GM12801 (cell line): ENCODE data around the gene PPHLN1.

ENCODE experiments used
- TF ChIP-seq, protein P1 (sequence below): IDR thresholded peaks from one replicate; pipeline ENCODE4 v1.5.1; 2011; ENCODE audit warnings: control low read depth; ENCODE audit not compliant: insufficient read length; ENCODE audit errors: extremely low read depth

PPHLN1 gene

DNA sequence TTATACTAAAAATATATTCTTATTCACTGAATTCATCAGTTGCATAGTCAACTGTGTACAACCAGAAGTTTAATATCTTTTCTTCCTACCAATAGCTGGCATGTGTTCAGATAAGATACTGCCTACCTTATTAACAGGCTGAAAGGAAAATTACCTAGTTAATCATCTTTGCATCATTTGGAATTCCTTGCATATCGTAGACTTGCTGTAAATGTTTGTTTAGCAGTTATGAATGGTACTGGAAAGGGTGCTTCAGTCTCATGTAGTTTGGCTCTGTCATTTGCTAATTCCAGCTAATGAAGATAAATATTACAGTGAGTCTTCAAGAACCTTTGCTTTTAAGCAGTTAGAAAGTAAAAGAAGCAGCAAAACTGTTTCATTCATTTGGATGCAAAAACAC lies 84.4 kb downstream of the PPHLN1 start:
- TF ChIP-seq, protein P1, sequence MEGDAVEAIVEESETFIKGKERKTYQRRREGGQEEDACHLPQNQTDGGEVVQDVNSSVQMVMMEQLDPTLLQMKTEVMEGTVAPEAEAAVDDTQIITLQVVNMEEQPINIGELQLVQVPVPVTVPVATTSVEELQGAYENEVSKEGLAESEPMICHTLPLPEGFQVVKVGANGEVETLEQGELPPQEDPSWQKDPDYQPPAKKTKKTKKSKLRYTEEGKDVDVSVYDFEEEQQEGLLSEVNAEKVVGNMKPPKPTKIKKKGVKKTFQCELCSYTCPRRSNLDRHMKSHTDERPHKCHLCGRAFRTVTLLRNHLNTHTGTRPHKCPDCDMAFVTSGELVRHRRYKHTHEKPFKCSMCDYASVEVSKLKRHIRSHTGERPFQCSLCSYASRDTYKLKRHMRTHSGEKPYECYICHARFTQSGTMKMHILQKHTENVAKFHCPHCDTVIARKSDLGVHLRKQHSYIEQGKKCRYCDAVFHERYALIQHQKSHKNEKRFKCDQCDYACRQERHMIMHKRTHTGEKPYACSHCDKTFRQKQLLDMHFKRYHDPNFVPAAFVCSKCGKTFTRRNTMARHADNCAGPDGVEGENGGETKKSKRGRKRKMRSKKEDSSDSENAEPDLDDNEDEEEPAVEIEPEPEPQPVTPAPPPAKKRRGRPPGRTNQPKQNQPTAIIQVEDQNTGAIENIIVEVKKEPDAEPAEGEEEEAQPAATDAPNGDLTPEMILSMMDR: no peak

DNA sequence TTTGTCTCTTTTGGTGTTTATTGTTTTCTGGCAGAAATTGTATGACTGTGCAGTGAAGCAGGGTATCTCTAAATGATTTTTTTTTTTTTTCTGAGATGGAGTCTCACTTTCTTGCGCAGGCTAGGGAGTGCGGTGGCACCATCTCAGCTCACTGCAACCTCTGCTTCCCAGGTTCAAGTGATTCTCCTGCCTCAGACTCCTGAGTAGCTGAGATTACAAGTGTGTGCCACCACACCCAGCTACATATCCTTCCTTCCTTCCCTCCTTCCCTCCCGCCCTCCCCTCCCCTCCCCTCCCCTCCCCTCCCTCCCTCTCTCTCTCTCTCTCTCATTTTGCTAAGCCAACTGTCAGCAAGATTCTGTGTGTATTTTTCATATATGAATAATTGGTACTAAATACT lies 94.4 kb downstream of the PPHLN1 start:
- TF ChIP-seq, protein P1: no peak

DNA sequence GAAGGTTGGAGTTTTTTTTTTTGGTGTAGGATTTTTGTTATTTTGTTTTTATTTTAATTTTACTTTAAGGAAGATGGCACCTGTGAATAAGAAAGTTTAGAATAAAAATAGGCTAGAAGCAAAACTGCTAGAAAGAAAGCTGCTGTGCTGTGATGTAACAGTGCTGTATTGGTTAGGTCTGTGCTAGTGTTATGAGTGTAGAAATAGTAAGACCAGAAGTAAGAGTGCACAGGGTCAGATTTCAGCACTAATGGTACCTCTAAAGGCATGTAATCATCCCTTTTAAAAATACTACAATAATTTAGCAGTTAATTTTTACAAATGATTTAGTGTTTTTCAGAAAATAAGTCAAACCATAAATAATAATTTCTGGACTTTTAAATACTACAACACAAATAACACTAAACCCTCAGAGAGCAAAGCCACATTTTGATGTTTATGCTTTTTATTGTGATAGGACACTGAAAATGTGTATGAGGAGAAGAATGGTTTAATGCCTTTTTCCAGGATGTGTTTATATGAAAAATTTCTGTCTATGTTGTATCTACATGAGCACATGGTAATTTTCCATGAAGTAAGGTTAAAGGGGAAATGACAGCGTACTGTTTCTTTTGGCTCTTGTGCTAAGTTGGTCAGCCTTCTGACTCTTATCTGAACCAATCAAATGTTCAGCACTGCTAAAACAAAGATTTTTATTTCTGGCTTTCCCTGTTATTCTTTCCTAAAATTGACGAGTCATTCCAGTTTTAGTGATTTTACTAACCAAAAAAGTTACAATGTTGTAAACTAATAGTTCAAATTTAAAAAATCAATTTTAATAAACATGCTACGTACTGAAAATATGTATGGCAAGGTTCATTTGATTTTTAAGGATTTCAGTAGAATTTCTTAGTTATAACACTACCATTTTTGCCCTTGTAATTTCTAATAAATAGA lies 96.1 kb downstream of the PPHLN1 start:
- TF ChIP-seq, protein P1: no peak

DNA sequence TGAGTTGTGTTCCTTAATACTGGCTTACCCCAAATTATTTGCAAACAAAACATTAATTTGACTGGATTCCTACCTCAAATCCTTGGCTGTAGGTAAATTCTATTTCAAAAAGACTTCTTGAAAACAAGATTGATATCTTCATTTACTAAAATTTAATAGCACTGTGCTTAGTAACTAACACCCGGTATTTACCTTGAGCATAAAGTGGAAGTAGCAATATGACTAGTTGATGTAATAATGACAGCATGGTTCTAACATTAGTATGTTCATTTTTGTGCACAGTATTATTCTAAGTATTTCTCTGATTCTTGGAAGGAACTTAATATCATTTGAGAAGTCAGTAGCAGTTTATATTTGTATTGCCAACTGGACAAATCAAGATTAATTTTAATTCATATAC lies 96.8 kb downstream of the PPHLN1 start:
- TF ChIP-seq, protein P1: no peak

DNA sequence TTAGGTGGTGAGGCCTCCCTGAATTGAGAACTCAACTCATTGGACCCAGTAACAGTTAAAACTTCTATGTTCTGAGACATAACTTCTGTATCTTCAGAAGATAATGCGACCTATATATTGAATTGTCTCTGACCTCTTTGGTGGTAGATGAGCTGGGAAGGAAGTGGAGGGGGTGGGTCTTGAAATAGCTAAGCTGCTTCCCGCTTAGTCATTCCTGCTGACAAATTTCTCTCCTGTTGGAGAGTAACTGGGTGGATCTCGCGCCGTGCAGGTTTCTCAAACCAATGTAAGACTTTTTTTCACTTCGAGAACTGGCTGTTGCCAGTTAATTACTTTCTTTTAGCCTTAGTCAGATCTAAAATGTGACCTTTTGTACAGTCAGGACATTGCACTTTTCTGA lies 100.8 kb downstream of the PPHLN1 start:
- TF ChIP-seq, protein P1: no peak

DNA sequence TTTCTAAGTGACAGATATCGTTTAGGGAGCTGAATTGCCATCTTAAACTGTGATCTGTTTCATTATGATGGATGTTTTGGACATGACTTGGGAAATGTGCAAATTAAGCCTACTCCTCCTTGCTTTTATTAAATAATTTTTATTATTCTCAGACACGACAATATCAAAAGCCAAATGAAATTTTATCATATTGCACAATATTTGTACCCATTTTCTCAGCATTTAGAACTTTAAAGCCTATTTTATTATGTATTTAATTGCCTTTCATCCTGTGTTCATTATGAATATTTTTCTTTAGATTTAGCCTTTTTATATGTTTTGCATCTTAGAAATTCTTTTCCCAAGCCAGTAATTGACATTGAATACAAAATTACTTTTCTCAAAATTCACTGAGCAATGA lies 102.9 kb downstream of the PPHLN1 start:
- TF ChIP-seq, protein P1: no peak

DNA sequence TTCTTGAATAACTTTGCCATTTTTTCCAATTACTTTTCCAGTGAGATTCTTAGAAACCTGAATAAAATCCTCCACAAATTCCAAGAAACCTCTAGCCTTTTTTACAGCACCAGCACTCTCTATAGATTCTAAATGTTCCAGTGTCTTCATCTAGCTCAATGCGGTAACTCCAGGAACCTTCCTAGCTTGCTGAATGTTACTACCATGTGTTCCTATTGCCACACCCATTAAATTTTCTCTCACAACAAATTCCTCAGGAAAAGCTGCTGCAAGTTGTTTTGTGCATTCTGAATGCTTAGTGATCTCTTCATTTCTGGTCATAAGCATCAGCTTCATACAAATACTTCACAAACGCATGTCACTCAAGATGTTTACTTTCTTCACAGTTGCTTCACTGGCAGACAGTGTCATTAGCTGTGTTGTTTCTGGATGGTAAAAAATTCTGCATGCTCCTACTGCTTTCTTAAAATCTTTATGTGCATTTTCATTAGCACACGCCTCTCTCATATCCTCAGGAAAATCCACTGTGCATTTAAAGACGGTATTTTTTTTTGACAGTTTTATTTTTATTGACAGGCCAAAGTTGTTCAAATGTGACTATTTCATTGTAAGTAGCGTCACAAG lies 106.7 kb downstream of the PPHLN1 start:
- TF ChIP-seq, protein P1: no peak
